Measurements from ENCODE around the gene MKNK2.

The MKNK2 gene

GRCh38 chr19:2027361-2027760, 23.7 kb downstream of the MKNK2 start:
- no peak for DNase-seq (ENCODE audit: low read depth)

GRCh38 chr19:2026770-2027169, 24.3 kb downstream of the MKNK2 start:
- DNase-seq (ENCODE audit: low read depth) = no peak

GRCh38 chr19:2022289-2022688, 28.8 kb downstream of the MKNK2 start:
- no peak for DNase-seq (ENCODE audit: low read depth)

GRCh38 chr19:2021453-2022140, 29.4 kb downstream of the MKNK2 start:
- DNase-seq (ENCODE audit: low read depth) = no peak

GRCh38 chr19:2018752-2019151, 32.3 kb downstream of the MKNK2 start:
- no peak for DNase-seq (ENCODE audit: low read depth)

- no peak for DNase-seq (ENCODE audit: low read depth)
These were observed 34.8 kb downstream of the MKNK2 start for GRCh38 chr19:2016041-2016807.

GRCh38 chr19:2015608-2015950, 35.5 kb downstream of the MKNK2 start, which contains the start of gene BTBD2:
BTBD2 (minus strand) TSS chr19:2015714; CDS start chr19:2015703, 11 bp downstream.
- DNase-seq (ENCODE audit: low read depth) = no peak

- no peak for DNase-seq (ENCODE audit: low read depth)
These were observed 36.1 kb downstream of the MKNK2 start for GRCh38 chr19:2014731-2015607.

GRCh38 chr19:2014131-2014571, 36.9 kb downstream of the MKNK2 start:
- no peak for DNase-seq (ENCODE audit: low read depth)

GRCh38 chr19:2013683-2013961, 37.4 kb downstream of the MKNK2 start:
- no peak for DNase-seq (ENCODE audit: low read depth)

GRCh38 chr19:2012941-2013682, 37.9 kb downstream of the MKNK2 start:
- no peak for DNase-seq (ENCODE audit: low read depth)

GRCh38 chr19:2011169-2011568, 39.9 kb downstream of the MKNK2 start:
- no peak for DNase-seq (ENCODE audit: low read depth)

GRCh38 chr19:2010135-2010668, 40.8 kb downstream of the MKNK2 start:
- no peak for DNase-seq (ENCODE audit: low read depth)

GRCh38 chr19:2003874-2004273, 47.2 kb downstream of the MKNK2 start:
- DNase-seq (ENCODE audit: low read depth) = no peak

GRCh38 chr19:1999856-2000515, 51.1 kb downstream of the MKNK2 start:
- DNase-seq (ENCODE audit: low read depth) = no peak

- DNase-seq (ENCODE audit: low read depth) = no peak
These were observed 52.0 kb downstream of the MKNK2 start for GRCh38 chr19:1998712-1999708.

GRCh38 chr19:1997353-1998233, 53.5 kb downstream of the MKNK2 start:
- no peak for DNase-seq (ENCODE audit: low read depth)

GRCh38 chr19:1992759-1993260, 58.2 kb downstream of the MKNK2 start:
- DNase-seq (ENCODE audit: low read depth) = no peak

Measured in non-pigmented ciliary epithelial cell (primary cell).